Sigmoid colon (tissue), 7 donors: ENCODE data around the gene KRT81. TPM values are rescaled to one million over a fixed set of nuclear protein-coding genes. Genes with fewer than 3 reads are reported as not detected.

Source experiments
- DNase-seq: peaks from one replicate; pipeline ENCODE4 v3.0.0-alpha.2; 2019
- H3K27ac ChIP-seq, 4 donors: fragments of 200-600 bp; sonication (generic); one replicate each; pipeline ENCODE4 v1.5.1; 2016 to 2019; ENCODE audit warnings: mild to moderate bottlenecking in 1 of 4
- H3K27me3 ChIP-seq, 3 donors: fragments of 200-600 bp; sonication (generic); one replicate each; pipeline ENCODE4 v1.5.1; 2019; ENCODE audit warnings: mild to moderate bottlenecking in 1 of 3
- H3K36me3 ChIP-seq, 4 donors: fragments of 200-600 bp; sonication (generic); one replicate each; pipeline ENCODE4 v1.5.1; 2016 to 2019
- H3K4me1 ChIP-seq, 4 donors: fragments of 200-600 bp; sonication (generic); one replicate each; pipeline ENCODE4 v1.5.1; 2017 to 2019
- H3K4me3 ChIP-seq, 4 donors: fragments of 200-600 bp; sonication (generic); one replicate each; pipeline ENCODE4 v1.5.1; 2017 to 2019; ENCODE audit warnings: mild to moderate bottlenecking in 2 of 4, moderate library complexity in 1 of 4
- H3K9me3 ChIP-seq, 4 donors: fragments of 200-600 bp in 3 of 4; sonication (generic) in 3 of 4; one replicate each; pipeline versions ENCODE4 v1.5.1 to v1.6.1; 2013 to 2019
- CTCF ChIP-seq, 4 experiments: fragments of 450-650 bp in 3 of 4; fragments of 200-600 bp in 1 of 4; IDR thresholded peaks; one replicate each; pipeline ENCODE4 v1.5.1; 2016 to 2019; ENCODE audit warnings: antibody characterized with exemption in 4 of 4, mild to moderate bottlenecking in 3 of 4, moderate library complexity in 2 of 4
- EP300 ChIP-seq, 4 donors: sonication (generic); formaldehyde crosslinking; IDR thresholded peaks; one replicate each; pipeline ENCODE4 v1.6.1; 2017; ENCODE audit warnings: antibody characterized with exemption in 4 of 4
- POLR2A ChIP-seq, 2 donors: fragments of 450-650 bp; IDR thresholded peaks; one replicate each; pipeline ENCODE4 v1.6.1; 2016; ENCODE audit warnings: antibody characterized with exemption in 2 of 2, mild to moderate bottlenecking in 2 of 2, moderate library complexity in 2 of 2
- POLR2AphosphoS5 ChIP-seq, 4 donors: sonication (generic); formaldehyde crosslinking; IDR thresholded peaks; one replicate each; pipeline ENCODE4 v1.6.1; 2017; ENCODE audit warnings: antibody characterized with exemption in 4 of 4
- WGBS, 2 donors: extraction: QIAGEN DNeasy Blood & Tissue Kit; methylation state at CpG; one replicate each; pipeline ENCODE4 v1.1.7; 2013; 5-methylcytosine and 5-hydroxymethylcytosine counted together
- intact Hi-C: fragments of 100-400 bp; cut with DNase I; formaldehyde crosslinking; loops from one replicate; pipeline ENCODE4 v1.15.1; 2023
- polyA plus RNA-seq, 3 donors: library from polyadenylated mRNA; stranded (reverse); fragments of 200-250 nt; gene quantifications; one replicate each; pipeline ENCODE4 v1.2.3, GENCODE V29; 2013
- total RNA-seq, 4 donors: library from RNA; depleted of rRNA; stranded (reverse); fragments of >200 nt; gene quantifications; one replicate each; pipeline ENCODE4 v1.1.0, GENCODE V29; 2016
- donor health status: healthy with polysubstance abuse.
- donor health status: Bipolar disorder and iron deficiency.
- donor health status: healthy.

The KRT81 gene
- total and polyA plus RNA-seq, 7 donors, result 0.14 to 0.17 TPM; not detected in 5

- H3K9me3 ChIP-seq, result no peaks in the 10 kb centered on the region
- no peak overlapping the region for H3K4me3 ChIP-seq
- WGBS, 2 donors, result 71 to 72% methylated on average over 1 of the region's 1 CpG
- TF ChIP-seq CTCF (IDR thresholded peaks at IDR 0.05) (no peak), POLR2A (IDR thresholded peaks at IDR 0.05) (no peak), POLR2AphosphoS5 (IDR thresholded peaks at IDR 0.05) (no peak), EP300 (IDR thresholded peaks at IDR 0.05) (no peak)
- DNase-seq, result no peak
- intact Hi-C loops, result no loop called here
- H3K36me3 ChIP-seq, result no peaks in the 10 kb centered on the region
- no peak overlapping the region for H3K27ac ChIP-seq
- peaks cover 0 to 5% (median 0%) of the 10 kb centered on the region in 3 donors for H3K27me3 ChIP-seq
- peaks cover 0 to 10% (median 0%) of the 10 kb centered on the region in 4 donors for H3K4me1 ChIP-seq
Measured at GRCh38 chr12:52323001-52323400, 31.7 kb upstream of the KRT81 start.

GRCh38 chr12:52322069-52322468 is 30.7 kb upstream of the KRT81 start:
- Histone ChIP-seq H3K4me3 (no peak overlapping the region), H3K27me3 (peaks cover 0 to 5% (median 0%) of the 10 kb centered on the region in 3 donors), H3K27ac (no peak overlapping the region), H3K4me1 (peaks cover 0 to 10% (median 0%) of the 10 kb centered on the region in 4 donors), H3K9me3 (no peaks in the 10 kb centered on the region), H3K36me3 (no peaks in the 10 kb centered on the region)
- no peak for DNase-seq
- intact Hi-C loops, result no loop called here
- 92 to 100% methylated on average over 1 of the region's 1 CpG for WGBS, 2 donors
- no peak for TF ChIP-seq EP300 (IDR thresholded peaks at IDR 0.05)
- no peak for TF ChIP-seq POLR2A (IDR thresholded peaks at IDR 0.05)

- Histone ChIP-seq H3K9me3 (no peaks in the 10 kb centered on the region), H3K4me3 (no peak overlapping the region), H3K4me1 (peaks cover 0 to 10% (median 0%) of the 10 kb centered on the region in 4 donors), H3K27ac (no peak overlapping the region), H3K36me3 (no peaks in the 10 kb centered on the region), H3K27me3 (peaks cover 0 to 5% (median 0%) of the 10 kb centered on the region in 3 donors)
- intact Hi-C loops, result no loop called here
- DNase-seq, result no peak
- WGBS, 2 donors, result 48 to 67% methylated on average over 4 of the region's 4 CpGs
- TF ChIP-seq CTCF (IDR thresholded peaks at IDR 0.05) (no peak), POLR2AphosphoS5 (IDR thresholded peaks at IDR 0.05) (no peak), EP300 (IDR thresholded peaks at IDR 0.05) (no peak), POLR2A (IDR thresholded peaks at IDR 0.05) (no peak)
Measured at GRCh38 chr12:52321418-52321817, 30.1 kb upstream of the KRT81 start.

GRCh38 chr12:52320784-52321400 is 29.6 kb upstream of the KRT81 start, which contains the start of gene KRT83:
Gene KRT83 (minus strand): TSS chr12:52321398. CDS start chr12:52321335, 63 bp downstream.
- H3K36me3 ChIP-seq, result no peaks in the 10 kb centered on the region
- 76 to 81% methylated on average over 35 of the region's 35 CpGs for WGBS, 2 donors
- TF ChIP-seq CTCF (IDR thresholded peaks at IDR 0.05), result no peak
- TF ChIP-seq EP300 (IDR thresholded peaks at IDR 0.05), result no peak
- no peak for TF ChIP-seq POLR2A (IDR thresholded peaks at IDR 0.05)
- TF ChIP-seq POLR2AphosphoS5 (IDR thresholded peaks at IDR 0.05), result no peak
- no peaks in the 10 kb centered on the region for H3K9me3 ChIP-seq
- H3K4me3 ChIP-seq, result no peak within 1 kb of the TSS
- intact Hi-C loops, result no loop called here
- no peak for DNase-seq
- H3K4me1 ChIP-seq, result peaks cover 0 to 10% (median 0%) of the 10 kb centered on the region in 4 donors
- H3K27ac ChIP-seq, result no peak within 1 kb of the TSS
- peaks cover 0 to 5% (median 0%) of the 10 kb centered on the region in 3 donors for H3K27me3 ChIP-seq

GRCh38 chr12:52319097-52319496 is 27.8 kb upstream of the KRT81 start:
- WGBS, 2 donors, result 67 to 70% methylated on average over 11 of the region's 11 CpGs

More at GRCh38 chr12:52319097-52319496, 27.8 kb upstream of the KRT81 start:
- Histone ChIP-seq H3K4me1 (peaks cover 0 to 10% (median 0%) of the 10 kb centered on the region in 4 donors), H3K27me3 (peaks cover 0 to 5% (median under 1%) of the 10 kb centered on the region in 3 donors), H3K4me3 (no peak overlapping the region), H3K36me3 (no peaks in the 10 kb centered on the region), H3K9me3 (no peaks in the 10 kb centered on the region), H3K27ac (no peak overlapping the region)
- intact Hi-C loops, result no loop called here
- no peak for DNase-seq
- TF ChIP-seq CTCF (IDR thresholded peaks at IDR 0.05), result no peak
- no peak for TF ChIP-seq POLR2AphosphoS5 (IDR thresholded peaks at IDR 0.05)
- TF ChIP-seq POLR2A (IDR thresholded peaks at IDR 0.05), result no peak
- no peak for TF ChIP-seq EP300 (IDR thresholded peaks at IDR 0.05)
